ENCODE measurements around the gene KIF16B. TPM values are rescaled to one million over a fixed set of nuclear protein-coding genes. Genes with fewer than 3 reads are reported as not detected.
"Not testable (repeated sequence)": the region's sequence is repeated elsewhere in the genome, so short reads cannot be mapped to it uniquely, and the experiment has no call there.

The KIF16B gene
- total RNA-seq, 1 experiment from 2014 or later, result 6.1 TPM

- H3K4me2 ChIP-seq (ENCODE audit: low read depth, low read length, poor library complexity, severe bottlenecking), result no peak overlapping the region
- no peaks in the 10 kb centered on the region for H3K4me1 ChIP-seq (ENCODE audit: low read length)
- no peak overlapping the region for H3K9ac ChIP-seq (ENCODE audit: low read length)
- no peak overlapping the region for H3K4me3 ChIP-seq (ENCODE audit: low read length)
- H3K9me2 ChIP-seq (replicated peaks; ENCODE audit: insufficient read depth, low read length), result no peaks in the 10 kb centered on the region
- no peaks in the 10 kb centered on the region for H3K9me3 ChIP-seq (ENCODE audit: low read length)
- no peak overlapping the region for H3K27ac ChIP-seq (ENCODE audit: low read length)
- no peak overlapping the region for H2AFZ ChIP-seq (ENCODE audit: low read length)
- no peaks in the 10 kb centered on the region for H3K36me3 ChIP-seq (ENCODE audit: insufficient read depth, low read length)
- H4K20me1 ChIP-seq (ENCODE audit: insufficient read depth, low read depth, low read length), result no peaks in the 10 kb centered on the region
- no peak for DNase-seq
- no peaks in the 10 kb centered on the region for H3K79me2 ChIP-seq (ENCODE audit: low read length)
- no peaks in the 10 kb centered on the region for H3K27me3 ChIP-seq (ENCODE audit: low read length)
These were observed 305.7 kb downstream of the KIF16B start for GRCh38 chr20:16267526-16267925.

DNA sequence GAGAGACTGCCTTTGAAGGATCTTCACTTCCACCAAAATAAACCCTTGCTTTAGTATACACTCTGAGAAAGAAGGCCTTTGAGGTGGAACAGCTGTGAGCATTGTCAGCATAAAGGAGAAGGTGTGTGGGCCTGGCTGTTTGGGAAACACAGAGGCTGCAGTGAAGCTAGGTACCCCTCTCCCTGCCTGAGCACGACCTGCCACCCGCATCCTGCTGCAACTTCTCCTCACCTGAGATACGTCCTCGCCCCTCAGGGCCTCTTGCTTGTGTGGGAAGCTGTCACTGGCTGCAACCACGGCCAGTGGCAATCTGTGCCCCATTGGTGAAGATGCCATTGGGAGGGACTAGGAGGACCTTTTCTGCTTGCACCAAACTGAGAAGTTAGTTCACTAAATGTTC is 307.9 kb downstream of the KIF16B start:
- Histone ChIP-seq H3K9ac (ENCODE audit: low read length) (no peak overlapping the region), H3K79me2 (ENCODE audit: low read length) (no peaks in the 10 kb centered on the region), H3K36me3 (ENCODE audit: insufficient read depth, low read length) (no peaks in the 10 kb centered on the region), H3K27me3 (ENCODE audit: low read length) (no peaks in the 10 kb centered on the region), H3K9me3 (ENCODE audit: low read length) (no peaks in the 10 kb centered on the region), H3K4me3 (ENCODE audit: low read length) (no peak overlapping the region), H4K20me1 (ENCODE audit: insufficient read depth, low read depth, low read length) (no peaks in the 10 kb centered on the region), H3K27ac (ENCODE audit: low read length) (no peak overlapping the region), H3K9me2 (replicated peaks; ENCODE audit: insufficient read depth, low read length) (no peaks in the 10 kb centered on the region), H3K4me1 (ENCODE audit: low read length) (no peaks in the 10 kb centered on the region), H3K4me2 (ENCODE audit: low read depth, low read length, poor library complexity, severe bottlenecking) (no peak overlapping the region), H2AFZ (ENCODE audit: low read length) (no peak overlapping the region)
- DNase-seq, result no peak

GRCh38 chr20:16263582-16263981 is 309.7 kb downstream of the KIF16B start:
- no peak overlapping the region for H3K4me3 ChIP-seq (ENCODE audit: low read length)
- H3K9me3 ChIP-seq (ENCODE audit: low read length), result no peaks in the 10 kb centered on the region
- no peak overlapping the region for H2AFZ ChIP-seq (ENCODE audit: low read length)
- H3K4me2 ChIP-seq (ENCODE audit: low read depth, low read length, poor library complexity, severe bottlenecking), result no peak overlapping the region
- no peaks in the 10 kb centered on the region for H3K79me2 ChIP-seq (ENCODE audit: low read length)
- H3K36me3 ChIP-seq (ENCODE audit: insufficient read depth, low read length), result no peaks in the 10 kb centered on the region
- H3K9ac ChIP-seq (ENCODE audit: low read length), result no peak overlapping the region
- no peaks in the 10 kb centered on the region for H4K20me1 ChIP-seq (ENCODE audit: insufficient read depth, low read depth, low read length)
- no peaks in the 10 kb centered on the region for H3K4me1 ChIP-seq (ENCODE audit: low read length)
- no peaks in the 10 kb centered on the region for H3K27me3 ChIP-seq (ENCODE audit: low read length)
- no peak for DNase-seq
- no peak overlapping the region for H3K27ac ChIP-seq (ENCODE audit: low read length)
- no peaks in the 10 kb centered on the region for H3K9me2 ChIP-seq (replicated peaks; ENCODE audit: insufficient read depth, low read length)

- no peak overlapping the region for H3K4me2 ChIP-seq (ENCODE audit: low read depth, low read length, poor library complexity, severe bottlenecking)
- H3K79me2 ChIP-seq (ENCODE audit: low read length), result no peaks in the 10 kb centered on the region
- H3K27me3 ChIP-seq (ENCODE audit: low read length), result no peaks in the 10 kb centered on the region
- H3K27ac ChIP-seq (ENCODE audit: low read length), result no peak overlapping the region
- no peak overlapping the region for H2AFZ ChIP-seq (ENCODE audit: low read length)
- H3K9ac ChIP-seq (ENCODE audit: low read length), result no peak overlapping the region
- H4K20me1 ChIP-seq (ENCODE audit: insufficient read depth, low read depth, low read length), result no peaks in the 10 kb centered on the region
- H3K9me3 ChIP-seq (ENCODE audit: low read length), result no peaks in the 10 kb centered on the region
- DNase-seq, result no peak
- H3K4me1 ChIP-seq (ENCODE audit: low read length), result no peaks in the 10 kb centered on the region
- no peaks in the 10 kb centered on the region for H3K36me3 ChIP-seq (ENCODE audit: insufficient read depth, low read length)
- no peak overlapping the region for H3K4me3 ChIP-seq (ENCODE audit: low read length)
- H3K9me2 ChIP-seq (replicated peaks; ENCODE audit: insufficient read depth, low read length), result no peaks in the 10 kb centered on the region
These were observed 310.7 kb downstream of the KIF16B start for GRCh38 chr20:16262594-16262993.

- H3K9ac ChIP-seq (ENCODE audit: low read length), result no peak overlapping the region
- no peaks in the 10 kb centered on the region for H3K27me3 ChIP-seq (ENCODE audit: low read length)
- H3K4me2 ChIP-seq (ENCODE audit: low read depth, low read length, poor library complexity, severe bottlenecking), result no peak overlapping the region
- H2AFZ ChIP-seq (ENCODE audit: low read length), result no peak overlapping the region
- H3K4me1 ChIP-seq (ENCODE audit: low read length), result no peaks in the 10 kb centered on the region
- H3K9me2 ChIP-seq (replicated peaks; ENCODE audit: insufficient read depth, low read length), result no peaks in the 10 kb centered on the region
- H3K36me3 ChIP-seq (ENCODE audit: insufficient read depth, low read length), result no peaks in the 10 kb centered on the region
- H3K9me3 ChIP-seq (ENCODE audit: low read length), result no peaks in the 10 kb centered on the region
- no peak overlapping the region for H3K4me3 ChIP-seq (ENCODE audit: low read length)
- H3K79me2 ChIP-seq (ENCODE audit: low read length), result no peaks in the 10 kb centered on the region
- DNase-seq, result no peak
- no peaks in the 10 kb centered on the region for H4K20me1 ChIP-seq (ENCODE audit: insufficient read depth, low read depth, low read length)
- no peak overlapping the region for H3K27ac ChIP-seq (ENCODE audit: low read length)
These were observed 311.4 kb downstream of the KIF16B start for GRCh38 chr20:16261733-16262273.

GRCh38 chr20:16260911-16261310 is 312.3 kb downstream of the KIF16B start:
- Histone ChIP-seq H3K27me3 (ENCODE audit: low read length) (no peaks in the 10 kb centered on the region), H3K79me2 (ENCODE audit: low read length) (no peaks in the 10 kb centered on the region), H3K4me3 (ENCODE audit: low read length) (no peak overlapping the region), H4K20me1 (ENCODE audit: insufficient read depth, low read depth, low read length) (no peaks in the 10 kb centered on the region), H3K4me2 (ENCODE audit: low read depth, low read length, poor library complexity, severe bottlenecking) (no peak overlapping the region), H3K9ac (ENCODE audit: low read length) (no peak overlapping the region), H3K4me1 (ENCODE audit: low read length) (no peaks in the 10 kb centered on the region), H3K27ac (ENCODE audit: low read length) (no peak overlapping the region), H3K9me2 (replicated peaks; ENCODE audit: insufficient read depth, low read length) (no peaks in the 10 kb centered on the region), H3K36me3 (ENCODE audit: insufficient read depth, low read length) (no peaks in the 10 kb centered on the region), H3K9me3 (ENCODE audit: low read length) (no peaks in the 10 kb centered on the region), H2AFZ (ENCODE audit: low read length) (no peak overlapping the region)
- DNase-seq, result no peak

GRCh38 chr20:16260133-16260532 is 313.1 kb downstream of the KIF16B start:
- not testable (repeated sequence) for H3K9me3 ChIP-seq (ENCODE audit: low read length); H3K9ac ChIP-seq (ENCODE audit: low read length); H3K27ac ChIP-seq (ENCODE audit: low read length); H3K4me1 ChIP-seq (ENCODE audit: low read length); H2AFZ ChIP-seq (ENCODE audit: low read length); H3K4me2 ChIP-seq (ENCODE audit: low read depth, low read length, poor library complexity, severe bottlenecking); H3K36me3 ChIP-seq (ENCODE audit: insufficient read depth, low read length); H3K79me2 ChIP-seq (ENCODE audit: low read length); DNase-seq; H4K20me1 ChIP-seq (ENCODE audit: insufficient read depth, low read depth, low read length); H3K9me2 ChIP-seq (replicated peaks; ENCODE audit: insufficient read depth, low read length); H3K4me3 ChIP-seq (ENCODE audit: low read length); H3K27me3 ChIP-seq (ENCODE audit: low read length)

- Histone ChIP-seq H3K4me2 (ENCODE audit: low read depth, low read length, poor library complexity, severe bottlenecking) (no peak overlapping the region), H3K36me3 (ENCODE audit: insufficient read depth, low read length) (no peaks in the 10 kb centered on the region), H3K9me3 (ENCODE audit: low read length) (no peaks in the 10 kb centered on the region), H2AFZ (ENCODE audit: low read length) (no peak overlapping the region), H3K79me2 (ENCODE audit: low read length) (no peaks in the 10 kb centered on the region), H3K27me3 (ENCODE audit: low read length) (no peaks in the 10 kb centered on the region), H4K20me1 (ENCODE audit: insufficient read depth, low read depth, low read length) (no peaks in the 10 kb centered on the region), H3K4me1 (ENCODE audit: low read length) (no peaks in the 10 kb centered on the region), H3K27ac (ENCODE audit: low read length) (no peak overlapping the region), H3K9me2 (replicated peaks; ENCODE audit: insufficient read depth, low read length) (no peaks in the 10 kb centered on the region), H3K4me3 (ENCODE audit: low read length) (no peak overlapping the region), H3K9ac (ENCODE audit: low read length) (no peak overlapping the region)
- no peak for DNase-seq
These were observed 314.5 kb downstream of the KIF16B start for GRCh38 chr20:16258766-16259165.
